Tibial nerve (tissue), 4 donors: ENCODE results near the gene NKG7.

Experiments
- EP300 ChIP-seq, 2 donors: sonication (generic); formaldehyde crosslinking; IDR thresholded peaks; one replicate each; pipeline ENCODE4 v1.6.1; 2017; ENCODE audit warnings: antibody characterized with exemption in 2 of 2, mild to moderate bottlenecking in 1 of 2
- POLR2A ChIP-seq, 2 donors: fragments of 450-650 bp; IDR thresholded peaks; one replicate each; pipeline ENCODE4 v1.6.1; 2017; ENCODE audit warnings: antibody characterized with exemption in 2 of 2, mild to moderate bottlenecking in 2 of 2, moderate library complexity in 2 of 2
- TF ChIP-seq, protein P1 (sequence below), 5 experiments: fragments of 200-600 bp in 3 of 5; fragments of 450-650 bp in 2 of 5; sonication (generic) in 3 of 5; IDR thresholded peaks; one replicate each; pipeline ENCODE4 v1.5.1; 2016 to 2019; ENCODE audit warnings: antibody characterized with exemption in 5 of 5, mild to moderate bottlenecking in 3 of 5, moderate library complexity in 2 of 5

DNA sequence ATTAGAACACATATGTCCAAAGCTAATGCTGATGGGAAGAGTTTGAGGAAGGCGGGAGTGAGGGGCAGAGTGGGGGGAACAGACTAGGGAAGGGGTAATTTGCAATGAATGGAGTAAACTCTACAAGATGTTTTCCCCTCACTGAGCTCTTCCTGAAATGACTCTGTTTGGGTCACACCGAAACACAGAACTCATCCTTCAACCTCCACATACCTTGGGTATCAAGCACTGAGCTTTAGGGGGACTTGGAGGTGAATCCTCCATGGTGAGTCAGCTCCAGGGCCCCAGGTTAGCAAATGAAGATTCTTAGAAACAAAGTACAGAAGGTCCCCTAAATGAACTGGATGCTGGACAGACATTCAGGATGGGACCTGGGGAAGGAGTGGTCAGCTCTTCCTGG, 46.3 kb upstream of the NKG7 start:
- TF ChIP-seq, protein P1, sequence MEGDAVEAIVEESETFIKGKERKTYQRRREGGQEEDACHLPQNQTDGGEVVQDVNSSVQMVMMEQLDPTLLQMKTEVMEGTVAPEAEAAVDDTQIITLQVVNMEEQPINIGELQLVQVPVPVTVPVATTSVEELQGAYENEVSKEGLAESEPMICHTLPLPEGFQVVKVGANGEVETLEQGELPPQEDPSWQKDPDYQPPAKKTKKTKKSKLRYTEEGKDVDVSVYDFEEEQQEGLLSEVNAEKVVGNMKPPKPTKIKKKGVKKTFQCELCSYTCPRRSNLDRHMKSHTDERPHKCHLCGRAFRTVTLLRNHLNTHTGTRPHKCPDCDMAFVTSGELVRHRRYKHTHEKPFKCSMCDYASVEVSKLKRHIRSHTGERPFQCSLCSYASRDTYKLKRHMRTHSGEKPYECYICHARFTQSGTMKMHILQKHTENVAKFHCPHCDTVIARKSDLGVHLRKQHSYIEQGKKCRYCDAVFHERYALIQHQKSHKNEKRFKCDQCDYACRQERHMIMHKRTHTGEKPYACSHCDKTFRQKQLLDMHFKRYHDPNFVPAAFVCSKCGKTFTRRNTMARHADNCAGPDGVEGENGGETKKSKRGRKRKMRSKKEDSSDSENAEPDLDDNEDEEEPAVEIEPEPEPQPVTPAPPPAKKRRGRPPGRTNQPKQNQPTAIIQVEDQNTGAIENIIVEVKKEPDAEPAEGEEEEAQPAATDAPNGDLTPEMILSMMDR (IDR thresholded peaks at IDR 0.05): no peak
- no peak for TF ChIP-seq POLR2A (IDR thresholded peaks at IDR 0.05)
- TF ChIP-seq EP300 (IDR thresholded peaks at IDR 0.05): no peak
